Skin of body (tissue), 2 donors: ENCODE data around the gene GUCA2A. TPM values are rescaled to one million over a fixed set of nuclear protein-coding genes. Genes with fewer than 3 reads are reported as not detected.
A peak's percentile ranks its signal among the peaks of the same experiment; 100 is the strongest.
"Not testable (repeated sequence)": the region's sequence is repeated elsewhere in the genome, so short reads cannot be mapped to it uniquely, and the experiment has no call there.

Experiments used
- DNase-seq: peaks from one replicate; lab custom pipeline; 2025; lab: John Stamatoyannopoulos, UW
- total RNA-seq: library from RNA; depleted of rRNA; stranded (reverse); fragments of >200 nt; gene quantifications from one replicate; pipeline ENCODE4 v1.2.3, GENCODE V29; 2014

GUCA2A gene, protein sequence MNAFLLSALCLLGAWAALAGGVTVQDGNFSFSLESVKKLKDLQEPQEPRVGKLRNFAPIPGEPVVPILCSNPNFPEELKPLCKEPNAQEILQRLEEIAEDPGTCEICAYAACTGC
- total RNA-seq = not detected

DNA sequence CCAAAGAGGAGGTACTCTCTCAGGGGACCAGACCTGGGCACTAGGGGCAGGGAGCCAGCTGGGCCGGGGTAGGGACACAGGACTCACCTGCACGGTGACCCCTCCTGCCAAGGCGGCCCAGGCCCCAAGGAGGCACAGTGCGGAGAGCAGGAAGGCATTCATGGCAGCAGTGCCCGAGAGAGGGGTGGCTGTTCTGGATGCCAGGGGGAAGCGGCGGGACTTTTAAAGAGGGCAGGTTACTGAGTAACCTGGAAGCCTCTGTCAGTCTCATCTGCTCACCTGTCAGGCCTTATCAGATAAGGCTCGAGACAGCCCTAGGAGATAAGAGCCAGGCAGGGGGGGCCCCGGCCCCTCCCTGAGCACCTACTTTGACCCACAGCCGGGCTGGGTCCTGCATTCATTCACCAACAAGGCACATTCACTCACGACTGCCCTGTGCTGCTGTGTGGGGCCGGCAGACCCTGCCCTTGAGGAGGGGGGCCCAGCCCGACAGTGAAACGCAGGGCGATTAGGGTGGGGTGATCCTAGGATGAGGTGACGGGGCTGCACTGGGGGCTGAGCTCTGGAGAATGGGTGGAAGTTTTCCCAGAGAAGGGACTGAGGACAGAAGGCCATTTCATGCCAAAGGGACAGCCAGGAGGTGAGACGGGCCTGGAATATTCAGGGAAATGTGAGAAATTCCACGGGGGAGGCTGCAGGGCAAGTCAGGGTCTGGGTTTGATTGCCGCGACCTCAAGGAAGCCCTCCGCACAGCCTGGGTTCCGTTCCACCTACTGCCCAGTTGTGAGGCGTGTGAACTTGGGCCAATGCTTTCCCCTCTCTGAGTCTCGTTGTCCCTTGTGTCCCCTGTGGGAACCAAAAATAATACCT lies at the start of gene GUCA2A:
Gene GUCA2A, minus strand, starts transcription at position 195 of the 870 bp plus-strand sequence. Its CDS starts 33 bp downstream, at position 162.
- DNase-seq = no peak

DNA sequence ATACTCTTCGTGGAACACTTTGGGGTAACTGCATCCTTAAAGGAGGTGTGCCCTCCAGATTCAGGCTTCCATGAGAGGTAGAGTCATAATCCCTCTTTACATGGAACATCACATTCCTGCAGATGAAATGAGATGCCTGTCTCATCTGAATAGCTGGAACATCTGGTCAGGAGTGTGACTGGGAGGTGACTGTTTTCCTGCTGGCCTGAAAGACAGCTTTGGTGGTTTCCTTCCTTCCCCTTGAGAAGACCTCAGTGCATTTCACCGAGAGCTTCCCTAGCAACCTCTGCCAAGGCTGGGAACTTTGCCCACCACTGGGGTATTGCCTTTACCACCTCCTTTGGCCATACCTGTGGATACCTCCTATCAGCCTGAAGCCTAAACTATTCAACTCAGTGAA lies 46.7 kb upstream of the GUCA2A start:
- no peak for DNase-seq

DNA sequence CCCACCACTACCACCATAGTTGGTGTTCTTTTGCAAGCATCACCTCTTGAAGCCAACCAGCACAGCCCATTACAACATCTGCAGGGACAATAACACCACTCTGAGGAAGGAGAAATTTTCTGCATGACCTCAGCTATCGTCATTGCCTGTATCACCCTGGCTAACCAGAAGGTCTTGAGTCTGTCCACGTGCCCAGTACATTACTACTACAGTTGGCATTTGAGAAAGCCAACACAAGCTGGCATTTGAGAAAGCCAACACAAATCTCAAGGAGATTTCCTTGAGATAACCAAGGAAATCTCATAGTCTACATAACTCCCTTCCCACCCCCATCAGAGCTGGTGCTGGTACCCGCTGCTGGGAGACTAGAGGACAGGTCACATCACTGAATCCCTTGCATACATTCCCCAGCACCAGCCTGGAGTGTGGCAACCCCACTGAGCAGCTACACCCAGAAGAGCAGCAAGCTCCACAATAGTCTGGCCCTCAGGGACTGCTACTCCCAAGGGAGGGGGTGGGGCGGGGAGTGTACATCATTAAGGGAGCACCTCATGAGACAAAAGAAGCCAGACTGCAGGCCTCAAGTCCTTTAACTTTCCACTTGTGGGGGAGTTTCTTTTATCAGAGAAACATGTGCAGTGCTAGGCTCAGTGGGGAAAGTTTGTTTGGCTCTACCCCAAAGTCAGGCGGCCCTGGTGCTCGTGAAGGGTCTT lies 46.0 kb upstream of the GUCA2A start:
- no peak for DNase-seq

DNA sequence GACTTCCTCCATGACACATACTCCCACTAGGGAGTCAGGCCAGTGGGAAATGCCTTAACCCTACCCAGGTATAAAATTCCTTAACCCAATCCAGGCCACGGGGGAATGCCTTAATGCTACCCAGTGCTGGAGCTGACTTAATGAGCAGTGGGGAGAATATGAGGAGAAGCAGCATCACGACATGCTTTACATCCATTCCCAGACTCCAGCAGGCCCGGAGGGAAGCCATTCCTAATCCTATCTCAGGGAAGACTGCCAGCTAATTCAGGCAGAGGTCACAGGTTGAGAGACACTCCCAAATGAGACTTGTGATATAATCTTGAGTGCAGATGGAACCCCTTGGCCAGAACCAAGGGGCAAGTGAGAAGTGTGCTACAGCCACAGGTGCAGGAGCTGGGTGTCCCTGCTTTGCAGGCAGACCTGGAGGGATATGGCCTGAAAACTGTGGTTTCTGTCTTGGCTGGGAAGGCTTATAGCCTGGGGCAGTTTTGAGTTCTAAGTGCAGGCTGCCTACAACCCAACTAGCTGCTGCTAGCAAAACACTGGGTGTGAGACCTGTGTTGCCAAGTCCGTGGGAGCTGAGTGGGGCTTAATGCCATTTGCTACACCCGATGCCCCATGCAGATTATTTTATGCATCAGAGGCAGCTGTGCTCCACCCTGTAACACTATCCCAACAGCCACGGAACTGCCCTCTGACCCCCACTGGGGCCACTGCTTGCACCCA lies 45.1 kb upstream of the GUCA2A start:
- DNase-seq = no peak

DNA sequence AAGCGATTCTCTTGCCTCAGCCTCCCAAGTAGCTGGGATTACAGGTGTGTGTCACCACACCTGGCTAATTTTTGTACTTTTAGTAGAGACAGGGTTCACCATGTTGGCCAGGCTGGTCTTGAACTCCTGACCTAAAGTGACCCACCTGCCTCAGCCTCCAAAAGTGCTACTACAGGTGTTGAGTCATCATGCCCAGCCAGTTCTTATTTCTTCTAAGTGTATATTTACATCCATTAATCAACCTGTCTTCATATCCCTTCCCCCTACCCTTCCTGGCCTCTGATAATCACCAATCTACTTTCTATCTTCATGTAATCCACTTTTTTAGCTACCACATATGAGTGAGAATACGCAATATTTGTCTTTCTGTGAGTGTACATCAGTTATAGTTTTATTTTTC lies 42.4 kb upstream of the GUCA2A start:
- DNase-seq = not testable (repeated sequence)

DNA sequence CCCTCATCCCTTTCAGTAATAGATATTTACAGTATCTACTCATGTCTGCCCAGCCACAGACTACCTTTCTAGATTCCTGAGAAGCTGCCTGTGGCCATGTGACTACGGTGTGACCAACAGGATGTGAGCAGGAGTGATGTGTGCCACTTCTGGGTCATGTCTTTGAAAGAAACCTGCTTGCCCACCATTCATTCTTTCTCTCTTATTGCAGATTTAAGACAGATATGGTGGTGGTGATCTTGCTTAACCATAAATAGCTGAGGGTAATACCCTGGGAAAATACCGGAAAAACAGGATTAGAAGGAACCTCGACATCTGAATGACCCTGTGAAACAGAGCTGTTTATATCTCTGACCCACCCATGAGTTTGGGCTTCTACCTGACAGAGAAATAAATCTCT lies 41.6 kb upstream of the GUCA2A start:
- no peak for DNase-seq

DNA sequence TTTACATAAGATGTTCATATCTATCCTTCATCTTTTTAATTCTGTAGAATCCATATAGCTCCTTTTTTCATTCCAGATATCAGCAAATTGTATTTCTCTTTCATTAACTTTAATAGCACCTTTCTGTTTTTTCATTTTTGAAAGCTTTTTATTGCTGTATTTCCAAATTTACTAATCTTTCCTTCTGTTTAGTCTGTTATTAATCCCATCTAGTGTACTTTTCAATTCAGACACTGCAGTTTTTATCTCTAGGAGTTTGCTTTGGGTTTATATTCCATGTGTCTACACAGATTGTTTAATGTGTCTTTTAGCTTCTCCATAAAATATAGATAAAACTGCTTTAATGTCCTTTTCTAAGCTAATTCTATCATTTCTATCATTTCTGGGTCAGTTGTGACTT lies 37.4 kb upstream of the GUCA2A start:
- no peak for DNase-seq

DNA sequence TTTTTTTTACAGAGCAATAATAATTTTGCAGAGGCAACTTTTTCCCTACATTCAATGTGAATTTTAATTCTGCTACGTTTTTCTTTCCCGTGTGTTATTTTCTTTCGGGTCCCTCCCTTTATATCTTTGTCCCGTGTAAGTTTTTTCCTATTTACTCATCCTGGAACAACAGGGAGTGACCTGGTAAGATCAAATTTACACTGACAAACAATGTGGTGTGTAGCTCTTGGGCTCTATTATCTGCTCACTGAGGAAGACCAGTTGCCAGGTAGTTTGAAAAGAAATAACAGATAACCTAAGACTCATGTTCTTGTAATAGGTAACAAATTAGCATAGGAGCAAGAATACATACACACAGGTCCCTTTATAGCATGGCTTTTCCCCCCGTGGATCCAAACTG lies 33.7 kb upstream of the GUCA2A start:
- no peak for DNase-seq

DNA sequence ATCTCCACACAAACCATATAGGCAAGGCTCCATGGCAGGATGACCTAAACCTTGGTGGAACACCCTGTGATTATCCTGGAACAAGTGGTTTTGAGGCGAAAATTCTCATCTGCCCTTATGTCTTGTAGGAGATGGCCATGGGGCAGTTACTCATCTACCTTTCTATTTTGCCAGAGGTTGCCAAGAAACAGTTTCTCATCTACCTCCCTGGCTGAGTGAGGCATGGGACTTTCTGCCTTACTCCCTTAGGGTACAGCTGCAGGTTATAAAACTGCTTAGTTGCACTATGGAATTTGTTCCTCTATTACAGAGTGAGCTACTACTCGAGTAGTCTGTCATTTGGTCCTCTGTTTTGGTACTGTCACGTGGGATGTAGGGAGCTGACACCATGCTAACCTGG lies 31.3 kb upstream of the GUCA2A start:
- DNase-seq = no peak

DNA sequence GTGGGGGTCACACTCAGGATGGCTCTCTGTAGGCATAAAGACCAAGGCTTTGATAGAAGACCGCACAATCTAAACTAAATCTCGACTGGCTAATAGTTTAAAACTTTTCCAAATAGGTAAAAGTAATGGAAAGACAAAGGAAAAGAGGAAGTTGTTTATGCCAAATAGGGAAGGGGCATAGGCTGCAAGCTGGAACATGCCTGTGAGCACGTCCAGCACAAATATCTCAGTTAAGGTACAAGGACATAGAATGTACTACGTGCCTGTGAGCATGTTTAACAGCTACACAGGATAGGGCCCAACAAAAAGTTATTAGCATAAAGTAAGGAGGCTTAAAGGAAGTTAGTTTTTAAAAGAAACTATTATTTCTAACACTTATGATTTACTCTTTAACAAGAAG lies 27.6 kb upstream of the GUCA2A start:
- DNase-seq = no peak

DNA sequence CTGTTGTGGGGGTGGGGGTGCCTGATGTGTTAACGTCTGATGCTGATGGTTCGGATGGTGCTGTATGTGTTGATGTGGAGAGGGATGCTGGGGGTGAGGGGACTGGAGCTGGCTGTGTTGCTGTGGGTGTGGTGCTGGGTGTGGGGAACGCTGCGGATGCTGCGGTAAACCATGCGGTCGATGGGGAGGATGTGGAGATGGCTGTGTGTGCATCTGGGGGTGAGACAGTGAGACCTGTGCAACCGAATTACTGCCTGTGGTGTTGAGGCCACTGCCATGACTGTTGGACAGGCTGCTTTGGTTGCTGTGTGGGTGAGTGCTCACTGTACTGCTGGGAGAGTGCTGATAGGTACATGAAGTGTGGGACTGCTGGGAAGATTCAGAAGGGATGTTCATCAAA lies 26.8 kb upstream of the GUCA2A start:
- no peak for DNase-seq

DNA sequence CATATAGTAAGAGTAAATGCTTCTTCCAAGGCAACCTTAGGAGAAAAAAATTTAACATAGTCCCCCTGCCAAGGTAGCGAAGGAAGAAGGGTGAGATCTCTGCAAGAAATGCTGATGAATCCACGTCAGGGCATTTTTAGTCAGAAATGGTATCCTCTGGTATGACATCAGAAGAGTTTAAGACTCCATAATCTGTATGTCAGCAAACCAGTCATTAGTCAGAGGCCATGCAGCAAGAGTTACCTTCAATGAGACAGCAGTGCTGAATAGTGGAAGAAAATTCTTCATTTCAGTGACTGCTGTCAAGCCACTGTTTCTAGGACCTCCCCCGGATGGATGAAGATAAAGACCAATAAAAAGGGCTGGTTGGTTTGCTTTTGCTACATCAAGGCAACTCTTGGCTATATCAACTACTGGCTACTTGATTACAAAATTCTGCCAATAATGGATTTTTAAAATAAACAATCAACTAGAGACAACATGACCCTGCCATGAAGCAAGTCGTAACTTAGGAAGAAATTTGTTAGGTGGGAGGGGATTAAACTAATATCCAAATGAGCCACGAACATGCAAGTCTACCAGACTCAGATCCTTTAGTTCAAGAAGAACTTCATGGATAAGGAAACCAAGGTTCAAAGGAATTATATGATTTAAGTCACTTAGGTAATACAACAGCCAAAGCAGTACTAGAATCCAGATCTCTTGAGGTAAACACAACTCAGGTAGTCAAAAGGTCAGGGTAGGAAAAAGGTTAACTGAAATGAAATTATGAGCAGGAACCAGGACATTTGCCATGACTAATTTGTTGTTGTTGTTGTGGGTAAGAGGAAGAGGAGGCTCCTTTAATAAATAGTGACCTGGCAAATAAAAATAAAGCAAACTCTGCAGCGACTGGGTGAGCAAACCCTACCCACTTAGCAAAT lies 25.6 kb upstream of the GUCA2A start:
- no peak for DNase-seq

DNA sequence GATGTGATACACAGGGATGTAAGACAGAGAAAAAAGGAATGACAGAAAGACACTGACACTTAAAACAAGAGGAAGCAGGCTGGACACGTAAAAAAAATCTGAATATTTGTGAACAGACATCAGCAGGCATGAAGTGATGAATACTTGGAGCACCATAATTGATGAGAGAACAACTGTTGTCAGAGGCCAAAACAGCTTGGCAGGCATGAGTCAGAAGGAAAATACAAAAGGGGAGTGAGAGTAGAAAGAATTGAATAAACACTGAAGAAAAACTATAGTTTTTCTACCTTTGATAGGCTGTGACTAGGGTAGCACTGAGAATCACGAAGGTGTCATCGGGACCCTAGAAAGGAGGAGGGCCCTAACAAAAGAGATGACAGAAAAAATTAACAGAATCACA lies 21.6 kb upstream of the GUCA2A start:
- DNase-seq = peak; percentile 66

DNA sequence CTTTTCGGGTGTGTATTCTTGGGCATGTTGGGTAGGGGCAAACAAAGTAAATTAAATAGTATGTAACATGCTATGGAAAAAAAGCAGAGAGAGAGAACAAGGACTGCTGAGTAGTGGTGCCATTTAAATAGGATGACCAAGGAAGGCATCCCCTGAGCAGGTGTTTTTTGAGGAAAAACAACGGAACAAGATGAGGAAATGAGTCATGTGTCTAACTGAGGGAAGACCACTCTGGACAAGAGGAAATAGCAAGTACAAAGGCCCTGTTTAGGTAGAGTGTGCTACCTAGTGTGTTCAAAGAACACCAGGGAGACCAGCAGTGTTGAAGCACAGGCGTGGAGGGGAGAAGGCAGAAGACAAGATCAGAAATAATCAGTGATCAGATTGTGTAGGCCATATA lies 20.1 kb upstream of the GUCA2A start:
- no peak for DNase-seq

DNA sequence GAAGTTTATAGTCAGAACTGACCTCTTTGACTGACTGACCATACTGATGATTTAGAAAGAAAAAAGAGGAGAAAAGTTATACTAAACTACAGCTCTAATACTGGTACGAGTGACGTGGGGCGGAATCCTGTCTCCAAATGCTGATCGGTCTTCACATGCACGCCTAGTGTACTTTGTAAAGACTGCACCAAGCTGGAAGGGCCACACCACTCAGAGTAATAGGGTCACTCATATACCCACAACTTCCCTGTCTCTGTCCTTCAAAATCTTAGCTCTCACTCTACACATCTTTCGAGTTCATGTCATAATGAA lies 19.4 kb upstream of the GUCA2A start:
- DNase-seq = no peak

DNA sequence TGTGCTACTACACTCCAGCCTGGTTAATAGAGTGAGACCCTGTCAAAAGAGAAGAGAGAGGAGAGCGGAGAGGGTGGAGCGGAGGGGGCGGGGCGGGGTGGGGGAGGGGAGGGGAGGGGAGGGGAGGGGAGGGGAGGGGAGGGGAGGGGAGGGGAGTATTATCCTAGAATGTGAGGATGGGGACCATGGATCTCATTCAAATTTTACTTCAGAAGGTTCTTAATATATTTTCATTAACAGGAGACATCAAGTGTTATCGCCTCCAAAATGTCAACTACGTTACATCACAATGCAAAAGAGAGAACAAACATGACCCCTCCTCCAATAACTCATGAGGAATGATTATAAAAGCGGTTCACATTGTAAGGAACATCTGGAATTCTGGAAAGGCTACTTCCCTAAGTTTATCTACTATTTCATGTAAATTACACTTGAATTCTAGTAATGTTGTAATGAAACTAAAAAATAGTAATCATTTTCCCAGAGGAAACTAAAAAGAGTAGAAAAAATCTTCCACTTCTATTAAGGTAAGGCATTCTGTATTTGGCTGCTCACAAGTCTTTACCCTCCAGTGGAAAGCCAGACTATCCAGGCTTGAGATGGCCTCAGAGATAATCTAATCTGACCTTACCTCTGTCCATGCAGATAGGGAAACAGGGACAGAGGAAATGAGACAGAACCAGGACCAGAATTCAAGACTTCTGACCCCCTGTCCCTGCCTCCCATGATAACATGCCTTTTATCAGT lies 18.8 kb upstream of the GUCA2A start:
- DNase-seq = no peak

DNA sequence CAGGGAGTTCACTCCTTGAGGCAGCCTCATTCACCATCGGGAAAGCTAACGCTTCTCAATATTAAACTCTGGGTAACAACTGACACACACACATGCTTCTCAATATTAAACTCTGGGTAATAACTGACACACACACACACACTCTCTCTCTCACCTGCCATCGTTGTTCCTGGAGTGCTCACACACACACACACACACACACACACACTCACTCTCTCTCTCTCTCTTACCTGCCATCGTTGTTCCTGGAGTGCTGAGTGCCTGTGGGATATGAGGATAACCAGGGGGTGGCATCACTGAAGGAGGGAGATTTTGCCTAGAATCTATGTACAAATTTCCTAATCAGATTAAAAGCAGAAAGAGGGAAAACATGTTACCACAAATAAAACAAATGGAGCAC lies 17.1 kb upstream of the GUCA2A start:
- no peak for DNase-seq

DNA sequence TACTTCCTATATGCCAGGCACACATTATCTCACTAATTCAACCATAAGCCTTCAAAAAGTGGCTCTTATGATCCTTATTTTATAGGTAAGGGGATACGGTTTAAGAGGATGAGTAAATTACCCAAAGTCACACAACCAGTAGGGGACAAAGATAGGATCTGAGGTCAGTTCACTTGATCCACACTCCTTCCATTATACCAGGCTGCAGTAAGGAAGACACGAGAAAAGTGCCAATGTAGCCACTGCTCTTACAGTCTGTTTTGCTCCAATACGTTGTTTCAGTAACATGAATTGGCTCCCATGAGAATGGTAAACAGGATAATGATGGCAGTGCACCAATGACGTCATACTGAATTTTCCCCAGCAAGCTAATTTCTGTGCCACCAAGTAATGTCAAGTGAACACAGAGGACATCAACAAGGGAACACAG lies 15.4 kb upstream of the GUCA2A start:
- no peak for DNase-seq

DNA sequence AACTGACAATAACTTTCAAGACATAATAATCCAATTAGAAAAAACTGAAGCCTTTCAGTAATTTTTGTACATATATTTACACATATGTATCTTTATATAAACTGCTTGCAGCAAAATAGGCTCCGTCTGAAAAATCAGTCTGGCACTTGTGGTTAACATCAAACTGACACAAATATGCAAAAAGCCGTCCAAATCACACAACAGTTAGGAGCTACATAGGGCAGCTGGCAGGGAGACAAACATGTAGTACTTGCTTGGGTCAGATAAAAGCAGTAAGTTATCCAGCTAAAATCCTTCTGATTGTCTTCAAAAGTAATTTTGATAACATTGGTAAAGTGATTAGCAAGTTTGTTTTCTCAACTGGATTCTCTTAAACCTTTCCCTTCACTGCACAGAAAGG lies 14.7 kb upstream of the GUCA2A start:
- no peak for DNase-seq

DNA sequence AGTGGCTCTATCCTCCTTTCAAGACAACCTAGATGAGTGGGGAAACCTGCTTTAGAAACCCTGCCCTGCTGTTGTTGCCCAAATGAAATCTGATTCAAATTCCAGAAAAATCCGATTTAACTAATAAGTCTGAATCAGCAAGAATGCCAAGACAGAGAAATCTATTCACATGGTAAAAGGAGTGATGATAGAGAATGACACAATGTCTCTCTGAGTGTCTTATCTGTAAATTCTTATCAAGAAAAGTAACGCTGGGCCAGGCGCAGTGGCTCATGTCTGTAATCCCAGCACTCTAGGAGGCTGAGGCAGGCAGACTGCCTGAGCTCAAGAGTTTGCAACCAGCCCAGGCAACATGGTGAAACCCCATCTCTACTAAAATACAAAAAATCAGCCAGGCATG lies 13.7 kb upstream of the GUCA2A start:
- DNase-seq = no peak
